Measurements from ENCODE around the gene CYP3A4.

DNA sequence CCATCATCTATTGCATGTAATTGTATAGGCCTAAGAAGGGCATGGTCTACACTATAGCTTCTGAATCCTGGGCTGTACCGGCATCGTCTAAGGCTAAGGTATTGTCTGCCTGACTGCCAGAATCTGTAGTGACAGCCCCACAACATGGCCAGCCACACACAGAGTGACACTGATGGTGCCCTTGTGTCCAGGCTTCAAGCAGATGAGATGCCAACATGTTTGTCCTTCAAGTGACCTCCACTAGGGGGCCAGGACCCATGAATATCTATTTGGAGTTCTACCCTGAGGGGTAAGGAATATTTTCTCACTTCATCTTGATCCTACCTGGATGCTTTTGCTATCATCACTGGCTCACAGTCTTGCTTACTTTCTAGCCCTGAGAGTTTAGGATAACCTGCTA is 50.5 kb downstream of the CYP3A4 start:
- TF ChIP-seq SIN3A (IDR thresholded peaks at IDR 0.05; ENCODE audit: borderline replicate concordance, insufficient read depth, low read length), result no peak
- no peak for TF ChIP-seq POLR2AphosphoS5 (IDR thresholded peaks at IDR 0.05; ENCODE audit: low read depth, low read length)

Data from PFSK-1 (cell line).